SU-DHL-6 (cell line): ENCODE data around the gene ZNF185.

Experiments used
- H2AFZ ChIP-seq: fragments of 200-600 bp; sonication (generic); 2 replicates; pipeline ENCODE4 v1.6.1; 2014; ENCODE audit warnings: low read depth, mild to moderate bottlenecking, moderate library complexity, mixed read lengths, antibody characterized with exemption, low read length; ENCODE audit not compliant: severe bottlenecking
- H3F3A ChIP-seq: fragments of 200-600 bp; shearing (Covaris generic); 2 replicates; pipeline ENCODE4 v1.6.0; 2016; ENCODE audit warnings: antibody characterized with exemption, mild to moderate bottlenecking; ENCODE audit not compliant: insufficient read depth
- H3K27ac ChIP-seq: fragments of 200-600 bp; sonication (generic); 2 replicates; pipeline ENCODE4 v1.5.1; 2016; ENCODE audit warnings: low read depth, mild to moderate bottlenecking, low read length, moderate library complexity, mixed read lengths
- H3K27me3 ChIP-seq: fragments of 200-600 bp; sonication (generic), shearing (Covaris generic); 2 replicates; pipeline ENCODE4 v1.6.0; 2014; ENCODE audit warnings: mild to moderate bottlenecking, low read length
- H3K36me3 ChIP-seq: fragments of 200-600 bp; sonication (generic); 2 replicates; pipeline ENCODE4 v1.6.1; 2014; ENCODE audit warnings: mild to moderate bottlenecking, low read length, mixed read lengths
- H3K4me2 ChIP-seq: fragments of 300-600, 200-600 bp; shearing (Covaris generic), sonication (generic); 2 replicates; pipeline ENCODE4 v1.6.0; 2014; ENCODE audit warnings: low read length, low read depth, mild to moderate bottlenecking; ENCODE audit not compliant: poor library complexity, severe bottlenecking
- H3K4me3 ChIP-seq: fragments of 200-600 bp; sonication (generic); 2 replicates; pipeline ENCODE4 v1.5.1; 2014; ENCODE audit warnings: antibody characterized with exemption, low read length, mild to moderate bottlenecking, mixed read lengths; ENCODE audit not compliant: insufficient read depth, poor library complexity, severe bottlenecking
- H3K79me2 ChIP-seq: fragments of 200-600 bp; sonication (generic); 2 replicates; pipeline ENCODE4 v1.6.1; 2014; ENCODE audit warnings: mild to moderate bottlenecking, low read length, moderate library complexity; ENCODE audit not compliant: insufficient read depth
- H3K9ac ChIP-seq: fragments of 200-600 bp; sonication (generic); 2 replicates; pipeline ENCODE4 v1.7.0; 2014; ENCODE audit warnings: mild to moderate bottlenecking, low read length
- H3K9me2 ChIP-seq: fragments of 200-600 bp; sonication (generic); replicated peaks from 2 replicates; pipeline ENCODE4 v1.6.1; 2014; ENCODE audit warnings: low read length; ENCODE audit not compliant: insufficient read depth
- H3K9me3 ChIP-seq: fragments of 200-600 bp; sonication (generic); 2 replicates; pipeline ENCODE4 v1.6.1; 2014; ENCODE audit warnings: low read length, mixed read lengths; ENCODE audit not compliant: insufficient read depth
- H4K20me1 ChIP-seq: fragments of 200-600 bp; sonication (generic); 2 replicates; pipeline ENCODE4 v1.6.1; 2014; ENCODE audit warnings: low read depth, mild to moderate bottlenecking, antibody characterized with exemption, low read length, moderate library complexity, mixed read lengths
- EZH2phosphoT487 ChIP-seq: fragments of 200-600 bp; sonication (generic), shearing (Covaris generic); conservative IDR thresholded peaks from 2 replicates; pipeline ENCODE4 v1.6.1; 2018; ENCODE audit warnings: mild to moderate bottlenecking, antibody characterized with exemption, low read length, moderate library complexity, mixed read lengths
- TF ChIP-seq, protein P1 (sequence below): fragments of 200-600 bp; sonication (generic); IDR thresholded peaks from one replicate; pipeline ENCODE4 v1.5.1; 2017; ENCODE audit warnings: antibody characterized with exemption, mild to moderate bottlenecking, low read length, moderate library complexity; ENCODE audit not compliant: insufficient read depth, poor library complexity, severe bottlenecking

The ZNF185 gene

DNA sequence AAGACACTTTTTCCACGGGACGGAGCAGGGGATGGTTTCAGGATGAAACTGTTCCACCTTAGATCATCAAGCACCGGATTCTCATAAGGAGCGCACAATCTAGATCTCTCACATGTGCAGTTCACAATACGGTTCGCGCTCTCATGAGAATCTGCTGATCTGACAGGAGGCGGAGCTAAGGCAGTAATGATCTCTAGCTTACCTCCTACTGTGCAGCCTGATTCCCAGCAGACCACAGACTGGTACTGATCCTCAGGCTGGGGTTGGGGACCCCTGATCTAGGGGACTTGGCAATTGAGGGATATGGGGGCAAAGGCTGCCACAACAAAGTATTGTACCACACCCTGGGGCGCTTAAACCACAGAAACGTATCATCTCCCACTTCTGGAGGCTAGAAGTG lies 25.7 kb downstream of the ZNF185 start:
- Histone ChIP-seq H3K79me2 (no peaks in the 10 kb centered on the region), H3K27ac (no peak overlapping the region), H3K9me3 (no peaks in the 10 kb centered on the region), H3K9ac (no peak overlapping the region), H3K9me2 (no peaks in the 10 kb centered on the region), H3F3A (no peaks in the 10 kb centered on the region), H4K20me1 (no peaks in the 10 kb centered on the region), H3K27me3 (no peaks in the 10 kb centered on the region), H3K4me3 (no peak overlapping the region), H3K4me2 (no peak overlapping the region), H3K36me3 (no peaks in the 10 kb centered on the region), H2AFZ (no peak overlapping the region)
- TF ChIP-seq, protein P1, sequence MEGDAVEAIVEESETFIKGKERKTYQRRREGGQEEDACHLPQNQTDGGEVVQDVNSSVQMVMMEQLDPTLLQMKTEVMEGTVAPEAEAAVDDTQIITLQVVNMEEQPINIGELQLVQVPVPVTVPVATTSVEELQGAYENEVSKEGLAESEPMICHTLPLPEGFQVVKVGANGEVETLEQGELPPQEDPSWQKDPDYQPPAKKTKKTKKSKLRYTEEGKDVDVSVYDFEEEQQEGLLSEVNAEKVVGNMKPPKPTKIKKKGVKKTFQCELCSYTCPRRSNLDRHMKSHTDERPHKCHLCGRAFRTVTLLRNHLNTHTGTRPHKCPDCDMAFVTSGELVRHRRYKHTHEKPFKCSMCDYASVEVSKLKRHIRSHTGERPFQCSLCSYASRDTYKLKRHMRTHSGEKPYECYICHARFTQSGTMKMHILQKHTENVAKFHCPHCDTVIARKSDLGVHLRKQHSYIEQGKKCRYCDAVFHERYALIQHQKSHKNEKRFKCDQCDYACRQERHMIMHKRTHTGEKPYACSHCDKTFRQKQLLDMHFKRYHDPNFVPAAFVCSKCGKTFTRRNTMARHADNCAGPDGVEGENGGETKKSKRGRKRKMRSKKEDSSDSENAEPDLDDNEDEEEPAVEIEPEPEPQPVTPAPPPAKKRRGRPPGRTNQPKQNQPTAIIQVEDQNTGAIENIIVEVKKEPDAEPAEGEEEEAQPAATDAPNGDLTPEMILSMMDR: no peak
- TF ChIP-seq EZH2phosphoT487: no peak

DNA sequence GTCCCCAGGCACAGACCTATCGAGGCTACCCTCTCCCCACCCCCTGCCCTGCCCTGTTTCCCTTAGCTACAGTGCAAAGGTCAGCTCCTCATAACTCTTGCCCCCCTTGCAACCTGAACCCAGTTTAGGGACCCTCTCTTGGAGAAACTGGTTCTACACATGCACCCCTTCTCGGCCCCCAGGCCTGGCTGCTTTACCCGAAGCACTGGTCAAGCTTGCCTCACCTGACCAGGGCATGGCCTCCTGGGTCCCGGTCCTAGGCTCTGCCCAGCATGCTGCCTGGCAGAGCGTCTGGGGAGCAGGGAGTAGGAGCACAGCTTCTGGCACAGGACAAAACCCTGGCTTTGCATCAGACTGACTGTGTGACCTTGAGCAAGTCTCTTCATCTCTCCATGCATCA lies 28.0 kb downstream of the ZNF185 start:
- no peak overlapping the region for H3K27ac ChIP-seq
- no peaks in the 10 kb centered on the region for H3K9me3 ChIP-seq
- no peaks in the 10 kb centered on the region for H3F3A ChIP-seq
- H2AFZ ChIP-seq: no peak overlapping the region
- no peaks in the 10 kb centered on the region for H3K36me3 ChIP-seq
- H3K4me2 ChIP-seq: no peak overlapping the region
- no peak for TF ChIP-seq EZH2phosphoT487
- TF ChIP-seq, protein P1: no peak
- no peaks in the 10 kb centered on the region for H3K9me2 ChIP-seq
- no peak overlapping the region for H3K9ac ChIP-seq
- H3K27me3 ChIP-seq: no peaks in the 10 kb centered on the region
- no peaks in the 10 kb centered on the region for H3K79me2 ChIP-seq
- H4K20me1 ChIP-seq: no peaks in the 10 kb centered on the region
- H3K4me3 ChIP-seq: no peak overlapping the region

DNA sequence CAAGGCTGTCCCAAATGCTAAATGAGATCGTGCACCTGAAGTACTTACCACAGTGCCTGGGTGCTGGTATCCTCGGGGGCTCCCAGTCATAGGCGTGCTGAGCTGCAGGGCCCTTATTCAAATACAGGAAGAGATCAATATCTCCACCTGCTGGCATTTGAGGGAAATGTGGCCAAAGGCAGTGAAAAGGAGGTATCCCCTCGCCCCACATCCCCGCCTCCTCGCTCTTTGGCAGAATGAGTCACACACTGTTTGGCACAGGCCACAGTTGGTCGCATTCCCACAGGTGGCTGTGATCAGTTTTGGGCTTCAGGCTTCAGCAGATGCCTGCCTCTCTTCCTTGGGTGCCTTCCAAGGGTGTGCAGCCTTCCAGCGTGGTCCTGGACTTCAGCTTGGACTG lies 28.4 kb downstream of the ZNF185 start:
- H3K9me2 ChIP-seq: no peaks in the 10 kb centered on the region
- H3K9ac ChIP-seq: no peak overlapping the region
- H3K27ac ChIP-seq: no peak overlapping the region
- TF ChIP-seq EZH2phosphoT487: no peak
- TF ChIP-seq, protein P1: no peak
- H4K20me1 ChIP-seq: no peaks in the 10 kb centered on the region
- no peaks in the 10 kb centered on the region for H3K79me2 ChIP-seq
- no peaks in the 10 kb centered on the region for H3K9me3 ChIP-seq
- no peak overlapping the region for H3K4me2 ChIP-seq
- H2AFZ ChIP-seq: no peak overlapping the region
- no peak overlapping the region for H3K4me3 ChIP-seq
- no peaks in the 10 kb centered on the region for H3K36me3 ChIP-seq
- H3F3A ChIP-seq: no peaks in the 10 kb centered on the region
- no peaks in the 10 kb centered on the region for H3K27me3 ChIP-seq

DNA sequence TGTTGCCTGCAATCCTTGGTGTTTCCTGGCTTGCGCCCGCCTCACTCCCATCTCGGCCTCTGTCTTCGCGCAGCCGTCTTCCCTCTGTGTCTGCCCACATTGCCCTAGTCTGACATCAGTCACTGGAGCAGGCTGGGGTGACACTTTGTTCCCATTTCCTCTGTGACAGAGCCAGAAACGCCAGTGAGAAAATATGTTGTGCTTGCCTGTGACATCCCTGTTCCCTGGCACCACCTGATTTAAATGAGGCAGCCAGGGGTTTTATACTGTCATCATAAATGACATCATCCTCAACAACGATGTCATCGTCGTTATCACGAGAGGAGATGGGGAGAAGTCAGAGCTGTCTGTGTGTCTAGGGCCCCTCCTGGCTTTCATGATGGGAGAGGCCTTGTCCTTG lies 29.1 kb downstream of the ZNF185 start:
- Histone ChIP-seq H3K9me2 (no peaks in the 10 kb centered on the region), H3K27me3 (no peaks in the 10 kb centered on the region), H3K4me2 (no peak overlapping the region), H3K4me3 (no peak overlapping the region), H3F3A (no peaks in the 10 kb centered on the region), H4K20me1 (no peaks in the 10 kb centered on the region), H3K9me3 (no peaks in the 10 kb centered on the region), H3K9ac (no peak overlapping the region), H3K36me3 (no peaks in the 10 kb centered on the region), H3K79me2 (no peaks in the 10 kb centered on the region), H2AFZ (no peak overlapping the region), H3K27ac (no peak overlapping the region)
- TF ChIP-seq EZH2phosphoT487: no peak
- TF ChIP-seq, protein P1: no peak
